NOMO-1 (cell line): ENCODE data around the gene PHYHIPL.

Experiments
- DNase-seq, 2 experiments: peaks; one replicate each; lab custom pipeline; 2025; ENCODE audit not compliant: unreplicated experiment in 2 of 2; lab: John Stamatoyannopoulos, UW

Gene PHYHIPL

DNA sequence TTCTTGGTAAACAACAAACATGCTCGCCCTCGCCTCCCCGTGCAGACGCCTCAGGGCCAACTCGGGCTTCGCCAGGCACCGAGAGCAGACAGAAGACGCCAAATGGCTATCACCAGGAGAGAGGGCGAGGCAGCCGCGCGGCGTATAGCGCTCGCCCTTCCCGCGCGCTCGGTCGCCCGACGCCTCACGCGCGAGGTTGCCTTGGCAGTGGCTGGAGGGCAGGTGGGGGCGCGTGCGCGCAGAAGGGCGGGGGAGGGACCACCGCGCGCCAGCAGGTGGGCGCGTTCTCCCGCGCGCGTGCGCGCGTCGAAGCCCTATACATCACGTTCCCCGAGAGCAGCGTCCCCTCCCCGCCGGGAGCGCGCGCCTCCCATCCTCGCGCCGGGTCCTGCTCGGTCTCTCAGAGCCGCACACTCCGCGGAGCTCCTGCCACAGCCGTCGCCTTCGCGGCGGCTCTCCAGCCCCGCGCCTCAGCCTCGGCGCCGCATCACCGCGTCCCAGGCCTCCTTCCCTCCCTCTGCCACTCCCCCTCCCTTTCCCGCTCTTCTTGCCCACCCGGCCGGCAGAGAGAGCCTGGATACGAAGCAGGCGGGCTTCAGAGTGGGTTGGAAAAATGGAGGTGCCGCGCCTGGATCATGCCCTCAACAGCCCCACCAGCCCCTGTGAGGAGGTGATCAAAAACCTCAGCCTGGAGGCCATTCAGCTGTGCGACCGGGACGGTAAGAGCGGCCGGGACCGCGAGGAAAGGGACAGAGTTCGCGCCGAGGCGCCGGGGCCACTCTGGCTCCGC, at the start of gene PHYHIPL:
PHYHIPL (plus strand) TSS at position 403 of the 790 bp plus-strand sequence; CDS start at position 614, 211 bp downstream.
- DNase-seq = no peak

DNA sequence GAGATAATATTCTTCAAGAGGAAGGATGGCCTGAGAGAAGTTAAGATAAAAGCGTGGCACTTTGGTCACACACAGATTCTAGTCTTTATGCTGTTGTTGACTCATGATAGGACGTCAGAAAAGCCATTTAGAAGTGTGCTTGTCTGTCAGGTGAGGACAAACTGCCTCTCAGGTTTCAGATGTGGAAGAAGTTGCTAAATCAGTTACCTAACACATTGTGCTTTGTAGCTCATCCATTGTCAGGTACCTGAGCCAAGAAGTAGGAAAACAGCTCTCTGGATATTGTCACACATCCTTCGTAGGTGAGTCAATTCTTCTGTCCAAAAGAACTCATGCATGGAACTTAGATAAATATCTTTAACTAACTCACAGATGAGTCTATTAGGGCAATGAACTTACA, 49.5 kb upstream of the PHYHIPL start:
- DNase-seq = no peak

DNA sequence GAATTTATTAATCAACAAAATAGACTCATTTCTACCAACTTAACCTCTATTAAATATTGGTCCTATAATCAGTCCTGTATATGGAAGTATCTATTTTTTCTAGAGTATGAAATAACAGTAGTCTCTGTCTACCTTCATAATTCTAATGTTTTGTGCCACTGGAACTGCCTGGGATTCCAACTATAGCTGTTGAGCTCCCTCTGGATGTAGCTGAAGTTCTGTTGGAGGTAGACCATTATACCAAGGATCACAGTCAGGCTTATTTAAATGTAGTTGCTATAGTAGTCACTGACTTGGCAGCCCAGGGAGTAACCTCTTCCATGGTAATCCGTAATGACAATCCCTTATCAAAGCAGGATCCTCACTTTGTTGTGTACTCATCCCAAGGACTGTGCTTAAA, 48.5 kb upstream of the PHYHIPL start:
- no peak for DNase-seq

DNA sequence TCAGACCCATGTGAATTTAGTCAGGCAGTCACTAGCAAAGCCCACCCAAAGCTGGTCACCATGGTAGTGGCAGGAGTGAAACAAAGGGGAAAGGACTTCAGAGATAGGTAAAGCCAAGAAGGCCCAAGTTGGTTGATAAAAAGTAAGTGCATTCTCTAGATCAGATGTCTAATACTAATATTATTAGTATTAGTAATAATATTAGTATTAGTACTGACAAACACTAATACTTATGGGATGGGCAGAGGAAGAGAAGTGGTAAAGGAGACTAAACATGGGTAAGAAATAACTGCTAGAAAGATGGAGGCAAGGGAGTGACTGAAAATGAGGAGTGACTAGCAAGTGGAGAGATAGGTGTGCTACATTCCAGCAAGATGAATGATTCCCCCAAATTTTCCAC, 46.6 kb upstream of the PHYHIPL start:
- no peak for DNase-seq

DNA sequence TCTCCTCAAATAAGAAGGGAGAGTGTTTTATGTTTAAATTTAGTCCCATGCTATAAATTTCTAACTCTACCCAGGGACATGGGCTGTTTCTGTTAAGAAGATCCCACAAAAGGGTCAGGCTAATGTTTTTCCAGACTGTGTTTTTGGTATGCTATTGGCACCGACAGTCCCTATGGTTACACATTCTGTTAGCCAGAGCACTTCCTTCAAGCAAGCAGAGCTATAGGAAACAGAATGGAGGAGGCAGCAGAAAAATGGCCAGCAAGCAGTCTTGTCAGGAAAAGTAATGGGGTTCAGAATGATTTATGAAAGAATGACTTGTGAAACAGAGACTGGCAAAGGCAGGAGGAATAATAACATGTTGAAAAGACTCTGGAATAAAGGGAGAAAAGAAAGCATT, 44.8 kb upstream of the PHYHIPL start:
- DNase-seq = no peak

DNA sequence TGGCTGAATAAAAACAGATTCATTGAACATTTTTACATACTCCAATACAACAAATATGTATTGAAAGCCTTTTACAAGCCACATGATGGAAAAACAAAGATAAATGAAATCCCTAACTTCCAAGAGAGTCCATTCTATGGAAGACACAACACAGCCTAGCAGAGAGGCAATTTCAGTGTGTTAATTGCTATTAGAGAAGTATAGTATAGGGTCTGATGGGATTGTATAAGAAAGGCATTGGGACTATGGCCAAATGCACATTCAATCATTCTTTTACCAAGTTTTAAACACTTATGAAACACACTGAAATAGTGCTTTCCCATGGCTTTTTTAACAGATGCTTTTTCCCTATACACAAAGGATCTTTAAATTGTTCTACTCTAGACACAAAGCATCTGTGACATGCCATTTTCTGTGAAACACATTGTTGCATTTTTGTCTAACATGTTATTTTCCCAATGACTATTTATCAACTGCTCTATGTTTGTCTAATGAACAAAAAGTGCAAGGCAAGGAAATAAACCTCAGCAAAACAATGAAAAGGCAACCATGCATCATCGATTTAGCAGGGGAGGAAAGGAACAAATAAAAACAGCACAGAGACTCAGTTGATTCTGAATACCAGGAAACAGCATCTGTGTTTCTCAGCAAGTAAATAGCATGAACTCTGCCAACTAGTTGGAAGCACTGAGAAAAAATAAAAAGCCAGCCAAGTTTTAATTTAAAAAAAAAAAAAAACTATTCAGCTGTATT, 42.4 kb upstream of the PHYHIPL start:
- DNase-seq = no peak

DNA sequence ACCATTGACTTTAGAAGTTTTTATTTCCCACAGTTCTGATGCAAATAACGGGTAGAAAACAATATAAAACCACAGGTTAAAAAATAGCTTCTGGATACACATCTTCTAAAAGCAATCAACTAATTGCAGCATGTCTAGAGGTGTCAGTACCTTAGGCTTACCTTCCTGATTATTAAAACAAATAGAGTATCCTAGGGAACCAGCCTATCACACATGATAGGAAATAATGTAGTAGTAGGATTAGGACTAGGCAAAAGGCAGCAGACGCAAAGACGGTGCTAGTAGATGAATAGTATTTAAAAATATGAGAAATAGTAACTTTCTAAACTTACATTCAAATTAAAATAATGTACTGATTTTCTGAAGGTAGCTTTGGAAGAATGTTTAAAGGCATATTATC, 41.7 kb upstream of the PHYHIPL start:
- no peak for DNase-seq

DNA sequence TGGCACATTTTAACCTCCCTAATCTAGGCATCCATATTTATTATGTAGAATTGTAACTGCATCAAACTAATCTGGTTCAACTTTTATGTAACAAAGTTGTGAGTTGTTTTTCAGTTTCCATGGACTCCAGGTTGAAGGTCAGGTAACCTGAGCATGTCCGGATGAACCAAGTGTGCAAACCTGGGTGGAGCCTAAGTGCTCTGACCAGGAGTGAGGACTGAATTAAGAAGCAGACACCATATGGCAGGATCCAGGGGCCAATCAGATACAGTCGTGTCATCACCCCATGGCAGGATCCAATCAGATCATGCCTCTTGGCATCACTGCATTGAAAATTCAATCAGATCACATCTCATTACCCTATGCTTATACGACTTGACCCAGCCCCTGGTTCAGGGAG, 41.2 kb upstream of the PHYHIPL start:
- no peak for DNase-seq

DNA sequence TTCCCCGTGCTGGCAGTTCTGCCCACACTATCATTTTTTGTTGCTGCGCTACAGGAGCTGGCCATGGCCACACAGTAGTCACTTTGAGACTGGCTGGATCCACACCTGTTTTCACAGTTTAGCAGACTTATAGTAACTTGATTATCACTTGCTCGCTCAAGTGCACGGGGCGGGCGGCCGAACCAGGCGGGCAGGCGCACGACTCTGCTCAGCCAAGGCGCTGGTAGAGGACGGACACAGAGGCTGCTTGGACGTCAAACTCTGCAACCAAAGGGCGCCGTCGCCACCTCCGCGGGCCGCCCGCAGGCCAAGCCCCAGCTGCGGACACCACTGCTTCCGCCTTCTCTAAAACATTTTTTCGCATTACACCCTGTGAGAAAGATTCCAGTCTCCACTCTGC, 38.4 kb upstream of the PHYHIPL start:
- no peak for DNase-seq

DNA sequence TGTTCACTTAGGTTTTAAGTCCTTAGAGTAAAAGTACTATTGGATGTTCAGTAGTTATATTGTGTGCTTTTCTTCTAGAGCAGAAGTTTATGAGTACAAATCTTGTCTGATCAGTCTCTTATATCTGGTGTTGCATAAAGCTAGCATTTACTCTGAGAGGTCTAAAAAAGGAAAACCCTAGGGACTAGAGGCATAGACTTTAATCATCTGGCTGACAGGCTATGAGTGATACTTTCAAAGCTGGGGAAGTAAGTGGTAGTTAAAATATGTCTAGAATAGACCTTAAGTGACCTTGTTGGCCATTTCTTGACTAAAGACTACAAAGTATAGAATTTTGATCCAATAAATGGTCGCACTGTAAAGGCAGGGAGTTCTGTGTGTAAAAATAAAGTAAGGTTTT, 32.9 kb upstream of the PHYHIPL start:
- no peak for DNase-seq

DNA sequence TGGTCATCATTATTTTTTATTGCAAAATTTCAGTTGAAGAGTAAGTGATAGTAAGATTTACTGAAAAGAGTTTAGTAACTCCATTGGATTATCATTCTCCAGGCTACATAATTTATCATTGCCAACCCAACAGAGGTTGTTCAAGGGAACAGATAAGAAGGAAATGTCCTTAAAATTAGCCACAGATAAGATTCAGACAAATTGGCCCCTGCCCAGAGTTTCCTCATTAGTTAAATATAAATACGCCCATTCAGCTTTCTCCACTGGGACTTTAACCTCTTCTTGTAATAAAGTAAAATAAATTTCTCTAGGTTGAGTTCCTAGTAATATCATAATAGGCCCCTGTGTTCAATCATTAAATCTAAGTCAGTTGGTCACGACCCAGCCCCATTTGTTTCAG, 27.7 kb upstream of the PHYHIPL start:
- no peak for DNase-seq

DNA sequence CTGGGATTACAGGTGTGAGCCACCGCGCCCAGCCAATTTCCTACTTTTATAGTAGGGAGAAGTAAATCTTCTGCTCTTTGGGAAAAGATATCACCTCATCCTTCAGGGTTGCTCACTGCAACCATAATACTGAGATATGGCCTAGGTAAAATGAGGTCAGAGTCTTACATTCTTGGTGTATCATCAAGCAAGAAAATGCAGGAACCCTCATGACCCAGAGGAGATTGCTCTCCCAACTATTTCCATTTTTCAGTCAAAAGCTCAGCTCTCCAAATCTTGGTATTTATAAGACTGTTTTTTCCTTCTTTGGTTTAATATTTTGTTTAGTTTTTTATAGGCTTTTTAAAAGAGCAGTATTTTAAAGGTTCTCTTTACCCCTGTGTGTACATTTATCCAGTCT, 20.9 kb upstream of the PHYHIPL start:
- no peak for DNase-seq

DNA sequence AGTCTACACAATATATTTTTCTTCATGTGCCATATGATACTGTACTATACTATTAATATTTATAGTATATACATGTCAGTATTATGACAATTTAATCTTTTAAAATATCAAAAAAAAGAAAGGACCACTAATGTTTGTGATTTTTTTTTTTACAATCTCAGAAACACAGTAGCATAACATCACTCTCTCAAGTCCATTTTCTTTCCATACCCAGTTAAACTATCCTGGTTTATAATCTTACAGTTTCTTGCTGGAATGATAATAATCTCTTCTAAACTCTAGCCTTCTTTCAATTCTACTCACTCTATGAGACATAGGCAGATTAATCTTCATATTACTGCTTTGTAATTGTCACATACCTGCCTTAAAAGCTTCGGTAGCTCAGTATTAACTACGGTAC, 8.9 kb upstream of the PHYHIPL start:
- DNase-seq = no peak

DNA sequence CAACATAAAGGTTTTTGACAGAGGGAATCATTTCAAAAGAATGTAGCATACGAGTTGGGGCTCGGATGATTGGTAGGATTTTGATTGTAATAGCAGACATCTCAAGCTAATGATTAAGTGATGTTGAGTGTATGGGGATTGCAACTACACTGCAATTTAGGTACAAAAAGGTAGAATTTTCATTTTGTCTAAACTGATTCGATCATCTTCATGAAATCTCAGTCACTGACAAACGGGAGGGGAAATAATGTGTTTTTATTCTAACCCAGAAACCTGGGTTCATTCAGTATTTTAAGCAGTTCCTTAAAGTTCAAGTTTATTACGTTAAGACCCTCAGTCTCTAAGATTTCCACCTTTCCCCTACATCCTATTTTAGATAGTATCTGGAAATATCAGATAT, 3.9 kb upstream of the PHYHIPL start:
- no peak for DNase-seq

DNA sequence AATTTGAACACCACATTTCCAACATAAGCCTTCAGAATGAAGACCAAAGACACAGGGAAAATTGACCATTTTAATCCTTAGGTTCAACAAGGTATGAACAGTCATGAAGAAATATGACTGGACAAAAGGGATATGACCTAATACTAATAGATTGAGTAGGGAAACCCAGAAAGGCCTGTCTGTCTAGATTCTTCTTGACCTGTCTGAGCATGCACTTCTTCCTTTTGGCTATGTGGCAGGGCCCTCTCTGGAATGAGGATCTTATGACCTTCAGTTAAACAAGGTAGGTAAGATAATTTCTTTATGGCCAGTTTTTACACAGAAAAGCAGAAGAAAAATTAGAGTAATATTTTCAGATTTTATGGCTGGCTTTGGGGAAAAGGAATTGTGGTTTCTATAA, 3.0 kb upstream of the PHYHIPL start:
- DNase-seq = no peak

DNA sequence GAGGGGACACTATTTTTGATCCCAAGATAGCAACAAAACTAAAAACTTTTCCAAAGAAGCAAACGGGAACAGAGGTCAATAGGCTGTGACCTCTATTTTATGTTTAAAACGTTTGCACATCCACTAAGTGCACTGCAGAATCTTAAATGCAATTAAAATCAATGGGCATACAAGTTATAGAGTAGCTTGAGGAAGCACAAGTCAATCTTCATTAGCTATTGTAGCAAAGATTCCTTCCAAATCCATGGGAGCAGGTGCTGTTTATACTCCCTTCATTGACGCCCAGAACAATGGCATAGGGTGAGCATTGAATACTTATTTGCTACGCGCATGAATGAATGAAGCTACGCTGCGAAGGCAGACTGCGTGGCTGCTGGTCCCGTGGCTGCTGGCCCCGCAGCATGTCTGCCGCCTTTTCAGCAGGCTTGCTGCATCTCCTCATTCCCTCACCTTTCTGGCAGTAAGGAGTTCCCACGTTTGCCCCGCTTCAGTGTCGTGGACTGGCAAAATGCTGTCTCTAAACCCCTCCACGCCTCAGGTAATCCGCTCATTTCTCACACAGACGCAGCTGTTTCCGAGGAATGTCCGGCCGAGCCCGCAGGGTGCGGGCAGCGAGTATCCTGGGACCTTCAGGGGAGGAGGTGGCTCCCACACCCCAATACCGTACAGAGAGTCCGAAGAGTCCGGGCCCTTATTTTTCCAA, 754 bp upstream of the PHYHIPL start:
- DNase-seq = no peak

DNA sequence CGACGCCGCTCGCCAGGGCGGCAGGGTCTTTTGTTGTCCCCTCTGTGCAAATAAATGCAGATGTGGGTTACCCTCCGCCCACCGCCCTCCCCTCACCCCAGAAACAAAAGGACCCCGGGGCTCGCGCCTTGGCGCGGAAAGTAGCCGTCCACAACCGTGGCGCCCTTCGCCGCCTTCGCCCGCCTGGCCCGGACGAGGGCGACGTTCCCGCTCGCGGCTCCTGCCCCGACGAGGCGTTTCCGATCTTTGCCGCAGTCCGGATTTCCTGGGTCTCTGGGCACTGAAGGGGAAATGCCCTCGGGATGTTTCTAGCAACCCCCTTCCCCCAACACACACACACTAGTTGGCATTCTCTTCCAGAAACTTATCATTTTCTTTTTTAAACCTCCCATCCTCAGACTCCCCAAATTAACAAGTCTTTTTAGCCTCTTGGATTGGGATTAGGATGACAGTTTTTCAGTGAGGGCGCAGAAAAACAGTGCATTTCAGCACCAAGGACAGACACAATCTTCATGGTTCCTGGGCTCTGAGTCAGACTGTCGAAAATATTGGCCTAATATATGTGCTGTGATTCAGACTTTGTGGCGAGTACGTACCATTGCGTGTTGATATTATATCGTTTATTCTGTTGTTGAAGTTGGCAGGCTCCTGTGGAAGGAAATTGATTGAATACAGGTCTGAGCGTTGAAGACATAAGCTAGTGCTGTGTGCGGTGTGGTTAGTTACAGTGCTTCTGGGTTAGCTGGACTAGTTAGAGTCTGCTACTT, 771 bp downstream of the PHYHIPL start:
- DNase-seq = no peak

DNA sequence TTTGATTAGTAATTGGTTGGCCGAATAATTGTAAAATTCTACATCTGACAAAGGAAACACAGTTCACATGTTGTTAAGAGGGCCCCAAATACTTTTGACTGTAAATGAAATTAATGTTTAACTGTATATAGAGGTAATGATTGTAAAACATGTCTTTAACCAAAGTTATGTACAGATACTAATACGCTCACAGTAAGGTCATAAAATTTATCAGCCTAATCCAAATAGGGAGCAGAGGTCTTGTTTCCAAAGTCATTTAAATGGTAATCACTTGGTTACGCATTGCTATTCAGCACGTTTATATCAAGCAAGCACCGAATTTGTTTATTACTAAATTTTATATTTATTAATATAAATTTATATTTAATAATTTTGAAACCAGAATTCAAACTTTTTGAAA, 1.4 kb downstream of the PHYHIPL start:
- DNase-seq = no peak

DNA sequence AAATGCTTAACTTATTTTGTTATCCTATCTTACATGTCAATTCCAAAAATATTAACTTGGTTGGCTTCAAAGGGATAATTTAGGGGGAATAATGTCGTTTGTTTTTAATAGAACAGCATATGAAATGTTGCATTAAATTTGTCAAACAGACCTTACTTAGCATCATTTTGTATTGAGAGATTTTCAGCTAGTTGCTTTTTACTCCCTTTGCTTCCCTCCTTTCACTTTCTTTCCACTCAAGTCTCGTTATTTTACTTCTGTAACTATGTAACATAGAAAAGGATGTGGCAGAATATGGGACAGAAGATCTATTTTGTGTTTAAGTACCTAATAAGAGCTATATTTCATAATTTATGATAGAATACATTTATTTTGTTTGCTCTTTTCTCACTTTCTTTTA, 2.6 kb downstream of the PHYHIPL start:
- no peak for DNase-seq

DNA sequence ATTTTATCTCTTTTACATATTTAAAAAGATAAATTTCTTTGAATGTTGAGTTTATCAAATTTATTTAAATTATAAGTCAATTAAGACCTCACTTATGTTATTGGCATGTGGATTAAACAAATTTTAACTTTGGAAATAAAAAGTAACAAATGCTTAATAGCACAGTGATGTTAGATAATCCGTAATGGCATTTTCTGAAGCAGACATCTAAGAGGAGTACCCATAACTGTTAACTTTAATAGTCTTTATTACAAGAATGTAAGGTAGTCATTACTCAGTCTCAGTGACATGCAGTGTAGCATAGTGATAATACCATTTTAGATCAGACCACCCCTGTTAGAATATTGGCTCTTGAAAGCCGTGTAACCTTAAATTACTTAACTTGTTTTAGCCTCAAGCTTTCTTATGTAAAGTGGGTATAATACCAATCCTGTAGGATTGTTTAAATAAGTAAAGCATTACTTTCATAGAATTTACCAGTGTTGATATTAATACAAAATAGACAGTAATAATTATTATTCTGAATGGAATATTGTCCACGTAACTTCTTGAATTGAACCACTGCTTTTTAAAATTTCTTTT, 4.3 kb downstream of the PHYHIPL start:
- no peak for DNase-seq

DNA sequence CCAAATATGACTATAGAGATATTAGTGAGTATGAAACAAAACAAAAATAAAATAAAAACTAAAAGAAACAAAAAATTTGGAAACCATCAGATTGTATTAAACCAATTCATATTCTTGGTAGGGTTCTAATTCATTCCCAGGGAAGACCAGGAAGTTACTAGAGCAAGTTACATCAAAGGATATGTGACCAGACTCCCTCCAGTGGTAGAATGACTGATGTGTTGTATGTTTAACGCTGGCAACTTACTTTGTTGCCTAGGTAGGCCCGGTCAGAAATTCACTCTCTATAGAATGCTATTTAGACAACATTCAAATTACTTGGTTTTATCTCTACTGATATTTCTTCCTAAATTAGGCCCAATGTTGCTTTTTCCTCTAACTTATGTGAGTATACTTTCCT, 5.2 kb downstream of the PHYHIPL start:
- no peak for DNase-seq
